Measurements from ENCODE around the gene ATP10A.

Gene ATP10A

DNA sequence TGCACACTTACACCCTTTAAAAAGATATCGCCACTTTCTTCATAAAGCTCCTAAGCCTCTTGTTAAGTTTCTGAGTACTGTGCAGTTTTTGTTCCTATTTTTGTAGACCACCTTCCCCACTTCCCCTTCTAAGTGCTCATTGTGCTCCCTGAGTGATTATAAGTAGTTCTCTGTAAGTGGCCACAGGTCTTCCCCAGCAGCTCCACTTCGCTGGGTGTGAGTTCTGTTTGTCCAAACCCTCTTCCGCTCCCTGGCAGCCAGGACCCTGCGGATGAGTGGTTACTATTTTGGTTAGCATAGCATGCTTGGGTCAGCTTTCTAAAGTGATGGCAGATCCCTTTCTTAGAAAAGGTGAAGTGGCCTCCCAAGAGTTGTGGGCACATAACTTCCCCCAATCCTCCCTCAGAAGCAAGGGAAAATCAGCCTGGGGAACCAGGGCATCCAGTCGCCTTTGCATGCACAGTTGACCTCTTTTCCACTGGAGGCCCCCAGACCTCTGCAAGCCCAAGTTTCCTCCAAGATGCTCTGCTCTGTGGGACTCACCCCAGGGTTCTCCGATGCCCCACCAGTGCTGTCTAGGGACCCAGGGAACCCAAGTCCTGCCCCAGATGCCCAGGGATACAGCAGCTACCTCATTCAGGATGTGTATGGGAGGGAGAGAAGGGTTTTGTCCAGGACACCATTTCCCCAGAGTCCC is 69.6 kb downstream of the ATP10A start:
- TF ChIP-seq, protein P1, sequence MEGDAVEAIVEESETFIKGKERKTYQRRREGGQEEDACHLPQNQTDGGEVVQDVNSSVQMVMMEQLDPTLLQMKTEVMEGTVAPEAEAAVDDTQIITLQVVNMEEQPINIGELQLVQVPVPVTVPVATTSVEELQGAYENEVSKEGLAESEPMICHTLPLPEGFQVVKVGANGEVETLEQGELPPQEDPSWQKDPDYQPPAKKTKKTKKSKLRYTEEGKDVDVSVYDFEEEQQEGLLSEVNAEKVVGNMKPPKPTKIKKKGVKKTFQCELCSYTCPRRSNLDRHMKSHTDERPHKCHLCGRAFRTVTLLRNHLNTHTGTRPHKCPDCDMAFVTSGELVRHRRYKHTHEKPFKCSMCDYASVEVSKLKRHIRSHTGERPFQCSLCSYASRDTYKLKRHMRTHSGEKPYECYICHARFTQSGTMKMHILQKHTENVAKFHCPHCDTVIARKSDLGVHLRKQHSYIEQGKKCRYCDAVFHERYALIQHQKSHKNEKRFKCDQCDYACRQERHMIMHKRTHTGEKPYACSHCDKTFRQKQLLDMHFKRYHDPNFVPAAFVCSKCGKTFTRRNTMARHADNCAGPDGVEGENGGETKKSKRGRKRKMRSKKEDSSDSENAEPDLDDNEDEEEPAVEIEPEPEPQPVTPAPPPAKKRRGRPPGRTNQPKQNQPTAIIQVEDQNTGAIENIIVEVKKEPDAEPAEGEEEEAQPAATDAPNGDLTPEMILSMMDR (conservative IDR thresholded peaks at IDR 0.05; ENCODE audit: low read length): no peak
- no peak for DNase-seq (ENCODE audit: low read depth)
- no peak overlapping the region for H3K4me3 ChIP-seq (ENCODE audit: low read length)

DNA sequence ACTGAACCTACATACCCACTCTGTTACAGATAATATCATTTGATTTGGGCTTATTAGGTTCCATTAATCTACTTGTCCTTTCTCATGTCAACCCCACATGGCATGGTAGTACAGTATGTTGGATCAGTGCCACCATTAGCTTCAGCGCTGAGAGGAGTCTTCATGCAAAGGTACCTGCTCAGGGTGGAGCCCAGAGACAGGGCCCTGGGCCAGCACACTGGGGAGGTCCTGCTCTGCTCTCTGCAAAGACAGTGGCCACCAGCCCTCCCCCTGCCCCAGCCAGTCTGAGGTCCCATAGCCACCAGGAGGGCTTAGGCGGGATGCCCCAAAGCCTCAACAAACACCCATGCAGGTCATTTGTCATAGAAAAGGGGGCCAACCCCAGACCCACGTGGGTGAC is 71.0 kb downstream of the ATP10A start:
- no peak for DNase-seq (ENCODE audit: low read depth)
- H3K4me3 ChIP-seq (ENCODE audit: low read length): no peak overlapping the region
- TF ChIP-seq, protein P1 (conservative IDR thresholded peaks at IDR 0.05; ENCODE audit: low read length): no peak

DNA sequence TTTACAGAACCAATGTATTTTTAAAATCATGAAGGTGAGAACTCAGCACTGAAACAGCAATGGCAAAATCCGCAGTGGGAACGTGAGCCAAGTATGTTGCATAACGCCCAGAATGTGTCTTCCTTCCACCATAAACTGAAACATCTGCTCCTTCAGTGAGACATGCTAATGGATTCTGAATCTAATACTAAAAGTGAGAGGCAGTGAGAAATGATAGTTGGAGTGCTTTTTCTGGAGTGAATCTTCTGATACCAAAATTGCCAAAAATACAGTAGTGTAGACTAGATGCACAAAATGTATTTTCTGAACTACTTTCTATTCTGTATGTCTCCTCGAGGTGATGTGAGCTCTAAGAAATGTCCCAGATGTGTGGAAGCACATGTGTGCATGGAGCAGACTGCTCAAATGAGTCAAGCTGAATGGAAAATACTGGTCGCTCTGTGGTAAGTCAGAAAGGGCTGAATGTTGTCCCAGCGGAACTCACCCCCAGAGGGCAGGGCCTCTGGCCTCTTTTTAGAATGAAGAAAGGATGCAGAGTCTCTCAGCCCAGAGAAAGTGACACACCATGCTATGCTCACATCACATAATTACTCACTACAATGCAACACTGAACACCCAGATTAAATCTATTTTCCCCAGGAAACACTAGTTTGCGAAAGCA is 73.0 kb downstream of the ATP10A start:
- TF ChIP-seq, protein P1 (conservative IDR thresholded peaks at IDR 0.05; ENCODE audit: low read length): peak; percentile 41
- peak; percentile 95 for DNase-seq (ENCODE audit: low read depth)
- H3K4me3 ChIP-seq (ENCODE audit: low read length): peak overlapping the region; percentile 42

DNA sequence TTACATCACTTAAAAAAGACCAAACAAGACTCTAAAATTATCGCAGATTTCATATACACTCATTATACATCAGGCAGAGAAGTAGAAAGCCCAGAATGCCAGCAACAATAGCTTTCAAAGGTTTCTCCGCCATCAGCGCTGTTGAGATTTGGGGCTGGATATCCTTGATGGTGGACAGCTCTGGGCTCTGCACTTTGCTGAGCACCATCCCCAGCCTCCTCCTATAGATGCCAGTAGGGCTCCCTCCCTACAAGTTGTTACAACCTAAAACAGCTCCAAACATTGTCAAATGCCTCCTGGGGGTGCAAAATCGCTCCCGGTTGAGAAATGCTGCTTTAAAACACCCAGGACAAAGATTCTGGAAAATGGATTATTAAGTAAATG is 73.5 kb downstream of the ATP10A start:
- DNase-seq (ENCODE audit: low read depth): no peak
- H3K4me3 ChIP-seq (ENCODE audit: low read length): peak overlapping the region; percentile 7
- TF ChIP-seq, protein P1 (conservative IDR thresholded peaks at IDR 0.05; ENCODE audit: low read length): no peak

DNA sequence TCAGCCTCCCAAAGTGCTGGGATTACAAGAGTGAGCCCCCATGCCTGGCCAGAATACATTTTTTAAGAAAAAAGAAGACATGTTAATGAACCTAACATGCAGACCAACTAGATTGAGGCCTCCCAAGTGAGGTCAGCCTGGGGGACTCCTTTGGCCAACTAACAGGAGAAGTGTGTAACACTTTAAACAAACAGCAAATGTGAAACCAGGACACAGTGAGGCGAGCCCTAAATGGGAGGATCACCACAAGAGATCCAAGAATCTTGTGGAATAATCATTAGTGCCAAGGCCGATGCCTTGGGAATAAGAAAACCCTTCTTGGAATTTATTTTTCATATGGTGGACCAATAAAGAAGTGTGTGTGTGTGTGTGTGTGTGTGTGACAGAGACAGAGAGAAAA is 73.9 kb downstream of the ATP10A start:
- DNase-seq (ENCODE audit: low read depth): peak; percentile 96
- TF ChIP-seq, protein P1 (conservative IDR thresholded peaks at IDR 0.05; ENCODE audit: low read length): no peak
- H3K4me3 ChIP-seq (ENCODE audit: low read length): 0 out of 2 replicates have a peak overlapping the region, but pooled peaks have one; percentile 4

DNA sequence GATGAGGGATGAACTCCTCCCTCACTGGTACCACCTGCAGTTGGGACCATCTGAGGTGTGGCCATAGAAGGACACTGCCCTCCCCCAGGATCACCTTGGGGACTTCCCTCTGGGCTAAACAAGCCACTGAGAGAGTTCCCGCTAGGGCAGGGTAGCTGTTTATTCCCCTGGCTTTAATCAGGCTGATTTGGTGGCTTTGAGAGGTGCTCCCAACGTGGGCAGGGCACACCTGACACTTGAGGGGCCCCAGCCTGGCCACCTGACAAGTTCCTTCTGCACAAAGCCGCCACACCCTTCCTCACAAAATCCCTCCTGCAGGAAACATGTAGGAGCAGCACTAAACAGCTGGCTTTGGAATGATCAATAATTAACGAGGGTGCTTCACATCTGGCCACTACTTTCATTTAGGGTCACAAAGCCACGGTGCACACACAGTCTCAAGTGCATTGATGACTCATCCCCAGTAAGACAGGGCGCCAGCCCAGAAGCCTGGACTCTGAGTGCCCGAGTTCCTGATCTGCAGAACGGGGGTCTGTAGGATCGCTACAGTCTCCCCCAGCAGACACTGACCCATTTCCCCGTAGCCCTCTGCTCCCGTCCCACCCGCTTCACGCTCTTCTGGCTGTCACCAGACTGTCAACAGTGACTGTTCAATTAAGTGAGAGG is 75.1 kb downstream of the ATP10A start:
- TF ChIP-seq, protein P1 (conservative IDR thresholded peaks at IDR 0.05; ENCODE audit: low read length): no peak
- H3K4me3 ChIP-seq (ENCODE audit: low read length): peak overlapping the region; percentile 1; the same call in 1 of the 2 replicates
- peak; percentile 73 for DNase-seq (ENCODE audit: low read depth)

Data from AG10803 (cell line).